GM18907 (cell line): ENCODE measurements around the gene GBX2.
"Not testable (repeated sequence)": the region's sequence is repeated elsewhere in the genome, so short reads cannot be mapped to it uniquely, and the experiment has no call there.

Experiments
- ATAC-seq: cut with Tn5 transposase; IDR thresholded peaks from one replicate; pipeline ENCODE4 v1.9.1; 2021; ENCODE audit warnings: mild to moderate bottlenecking, moderate library complexity; ENCODE audit not compliant: unreplicated experiment

The GBX2 gene

GRCh38 chr2:236157815-236158498 is 10.2 kb downstream of the GBX2 start:
- ATAC-seq, result no peak

GRCh38 chr2:236157366-236157765 is 10.8 kb downstream of the GBX2 start:
- no peak for ATAC-seq

DNA sequence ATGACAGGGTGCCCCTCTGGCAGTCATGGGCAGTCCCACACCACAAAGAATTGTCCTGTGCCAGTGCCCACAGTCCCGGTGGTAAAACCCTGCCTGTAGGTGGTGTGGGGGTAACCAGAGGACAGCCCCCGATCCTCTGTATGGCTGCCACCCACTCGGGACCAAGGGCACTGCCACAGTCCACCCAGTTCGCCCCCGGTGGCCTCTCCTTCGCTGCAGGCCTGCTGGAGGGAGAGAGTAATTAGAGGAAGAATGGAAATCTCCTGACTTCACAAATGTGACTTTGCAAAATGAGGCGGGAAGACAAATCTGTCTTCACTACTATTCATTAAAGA is 11.4 kb downstream of the GBX2 start:
- ATAC-seq, result no peak

DNA sequence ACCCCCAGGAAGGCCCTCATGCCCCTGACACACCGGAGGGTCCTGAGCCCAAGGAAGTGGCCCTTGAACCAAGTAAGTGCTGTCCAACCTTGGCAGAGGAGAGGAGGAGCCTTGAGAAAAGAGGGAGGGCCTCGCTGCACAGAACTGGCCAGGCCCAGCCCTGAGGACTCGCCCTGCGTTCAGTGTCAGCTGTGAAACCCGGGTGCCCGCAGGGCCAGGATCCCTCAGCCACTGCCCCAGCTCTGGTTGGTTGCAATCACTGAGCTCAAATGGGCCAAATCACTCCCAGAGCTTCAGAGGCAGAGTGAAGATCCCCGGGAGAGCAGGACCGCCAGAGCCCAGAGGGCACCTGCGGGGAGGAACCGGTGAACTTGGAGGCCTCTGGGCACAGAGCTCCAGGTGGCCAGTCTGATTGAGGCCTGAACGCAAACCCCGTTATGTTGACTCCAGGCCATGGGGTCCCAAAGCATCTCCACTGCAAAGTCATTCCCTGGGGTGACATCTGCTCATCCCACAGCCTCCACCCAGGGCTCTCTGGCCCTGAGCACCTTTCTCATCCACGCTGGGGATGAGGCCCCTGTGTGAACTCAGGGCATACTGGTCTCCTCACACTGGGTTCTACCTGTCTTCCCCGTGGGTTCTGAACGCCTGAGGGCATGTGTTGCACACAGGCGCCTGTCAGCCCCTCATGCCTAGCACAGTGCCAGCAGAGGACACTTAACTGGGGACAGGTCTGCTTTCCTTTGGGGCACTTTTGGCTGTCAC is 11.9 kb downstream of the GBX2 start:
- ATAC-seq, result no peak

DNA sequence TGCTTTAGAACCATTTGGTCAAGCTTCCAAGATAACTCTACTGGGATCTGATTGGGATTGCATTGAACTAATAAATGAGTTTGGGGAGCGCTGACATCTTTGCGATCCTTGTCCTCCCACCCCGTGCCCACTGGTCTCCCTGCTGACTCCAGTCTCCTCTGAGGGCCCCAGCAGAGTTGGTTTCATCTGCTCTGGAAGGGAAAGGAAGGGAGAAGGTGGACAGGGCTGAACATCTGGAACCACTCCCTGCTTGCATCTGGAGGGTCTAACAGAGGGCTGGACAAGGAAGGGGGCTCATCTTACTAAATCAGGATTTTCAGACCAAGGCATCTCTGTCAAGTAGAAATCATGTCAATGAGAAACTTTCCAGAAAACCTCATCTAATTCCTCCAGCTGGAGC is 12.8 kb downstream of the GBX2 start:
- ATAC-seq, result no peak

DNA sequence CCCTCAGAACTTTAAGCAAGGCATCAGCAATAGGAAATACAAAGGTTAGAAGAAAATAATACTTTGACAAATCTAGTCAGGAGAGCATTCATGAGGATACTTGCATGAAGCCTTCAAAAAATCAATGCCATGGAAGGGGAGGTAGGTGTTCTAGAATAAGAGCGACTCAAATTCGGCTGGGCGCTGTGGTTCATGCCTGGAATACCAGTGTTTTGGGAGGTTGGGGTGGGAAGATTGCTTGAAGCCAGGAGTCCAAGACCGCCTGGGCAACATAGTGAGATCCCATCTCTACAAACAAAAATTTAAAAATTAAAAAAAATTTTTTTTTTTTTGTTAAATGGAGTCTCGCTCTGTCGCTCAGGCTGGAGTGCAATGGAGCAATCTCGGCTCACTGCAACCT is 21.8 kb downstream of the GBX2 start:
- ATAC-seq, result no peak

DNA sequence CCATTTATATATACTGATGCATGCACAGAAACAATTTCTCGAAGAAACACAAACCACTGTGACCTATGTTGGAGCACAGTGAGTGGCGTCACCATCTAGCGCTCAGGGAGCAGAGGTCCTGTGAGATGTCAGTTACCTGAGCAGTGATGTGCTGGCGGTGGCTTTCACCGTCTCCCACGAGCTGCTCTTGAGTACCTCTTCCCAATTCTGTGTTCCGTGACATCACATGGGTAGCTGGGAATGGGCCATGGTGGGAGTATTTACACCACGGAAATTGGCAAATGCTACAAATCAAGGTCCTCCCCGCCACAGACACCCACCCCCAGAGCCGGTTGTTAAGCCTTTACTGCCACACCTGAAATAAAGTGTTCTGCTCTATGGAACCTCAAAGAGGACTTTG is 24.4 kb downstream of the GBX2 start:
- no peak for ATAC-seq

DNA sequence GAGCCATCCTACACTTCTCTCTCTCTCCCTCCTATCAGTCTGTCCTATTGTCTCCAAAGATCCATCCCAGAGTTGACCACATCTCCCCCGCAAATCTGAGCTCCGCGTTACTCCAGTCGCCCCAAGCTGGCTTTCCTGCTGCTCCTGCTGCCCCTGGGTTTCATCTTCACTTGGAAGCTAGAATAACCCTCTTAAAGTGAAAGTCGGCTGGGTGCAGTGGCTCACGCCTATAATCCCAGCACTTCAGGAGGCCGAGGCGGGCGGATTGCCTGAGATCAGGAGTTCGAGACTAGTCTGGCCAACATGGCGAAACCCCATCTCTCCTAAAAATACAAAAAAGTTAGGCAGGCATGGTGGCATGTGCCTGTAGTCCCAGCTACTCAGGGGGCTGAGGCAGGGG is 26.6 kb downstream of the GBX2 start:
- ATAC-seq, result not testable (repeated sequence)

GRCh38 chr2:236137066-236137465 is 31.1 kb downstream of the GBX2 start:
- ATAC-seq, result no peak

- no peak for ATAC-seq
These were observed 31.6 kb downstream of the GBX2 start for GRCh38 chr2:236136538-236136937.

DNA sequence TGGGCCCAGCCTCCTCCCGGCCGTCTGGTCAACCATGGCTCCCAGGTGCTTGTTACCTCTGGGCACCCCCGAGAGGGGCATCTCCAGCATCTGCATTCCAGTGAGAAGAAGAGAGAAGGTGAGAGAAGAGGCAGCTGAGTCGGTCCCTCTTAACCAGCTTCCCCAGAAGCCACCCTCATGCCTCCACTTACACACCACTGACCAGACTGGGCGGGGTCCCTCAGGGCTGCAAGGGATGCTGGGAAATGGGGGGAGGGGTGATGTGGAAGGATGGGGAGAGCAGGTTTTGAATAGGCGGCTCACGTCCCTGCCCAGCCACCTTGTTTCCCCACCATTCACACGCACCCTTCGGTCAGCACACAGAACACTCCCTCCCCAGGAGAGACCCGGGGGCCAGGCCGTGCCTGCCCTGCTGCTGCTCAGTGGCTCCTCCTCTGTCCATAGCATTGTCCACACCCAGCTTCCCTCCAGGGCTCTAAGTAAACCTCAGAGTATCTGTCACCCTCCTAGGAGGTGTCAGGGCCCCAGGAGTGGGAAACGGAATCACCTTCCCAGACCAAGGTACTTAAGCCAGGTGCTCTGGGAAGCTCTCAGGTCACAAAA is 34.7 kb downstream of the GBX2 start:
- no peak for ATAC-seq

- ATAC-seq, result no peak
These were observed 37.0 kb downstream of the GBX2 start for GRCh38 chr2:236131073-236131692.

- no peak for ATAC-seq
These were observed 37.7 kb downstream of the GBX2 start for GRCh38 chr2:236130349-236130998.

DNA sequence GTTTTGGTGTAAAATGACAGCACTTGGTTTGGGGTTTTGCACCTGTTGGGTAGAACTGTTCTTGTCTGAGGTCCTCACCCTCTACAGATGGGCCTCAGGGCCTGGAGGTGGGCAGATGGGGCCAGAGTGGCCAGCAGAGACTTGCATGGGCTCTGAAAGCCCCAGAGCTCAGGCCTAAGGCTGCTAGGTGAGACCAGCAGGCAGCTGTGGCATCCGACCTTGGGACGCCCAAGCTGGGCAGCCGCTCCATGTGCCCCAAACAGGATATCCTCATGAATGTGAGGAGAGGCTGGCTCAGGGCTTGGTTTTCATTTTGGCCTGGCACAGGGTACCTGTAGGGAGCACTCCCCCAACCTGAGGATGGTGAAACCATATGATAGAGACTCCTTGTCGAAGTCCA is 38.3 kb downstream of the GBX2 start:
- no peak for ATAC-seq

DNA sequence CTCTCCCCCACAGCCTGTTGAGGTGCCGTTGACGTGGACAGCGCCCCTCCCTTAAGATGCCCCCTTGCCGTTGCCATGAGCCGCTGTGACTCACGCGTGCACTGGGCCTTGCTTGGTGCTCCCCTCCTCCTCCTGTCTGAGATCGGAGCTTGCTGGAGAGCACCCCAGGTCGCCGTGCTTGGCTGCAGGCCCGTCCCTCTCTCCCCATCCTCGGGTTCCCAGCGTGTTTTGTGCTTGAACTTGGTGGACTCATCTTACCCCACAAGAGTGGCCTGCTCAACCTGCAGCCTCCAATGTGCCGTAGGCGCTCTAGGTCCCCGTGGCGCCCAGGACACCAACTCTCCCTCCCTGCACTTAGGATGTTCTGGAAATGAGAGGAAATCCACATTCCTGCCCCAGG is 39.9 kb downstream of the GBX2 start:
- ATAC-seq, result no peak

DNA sequence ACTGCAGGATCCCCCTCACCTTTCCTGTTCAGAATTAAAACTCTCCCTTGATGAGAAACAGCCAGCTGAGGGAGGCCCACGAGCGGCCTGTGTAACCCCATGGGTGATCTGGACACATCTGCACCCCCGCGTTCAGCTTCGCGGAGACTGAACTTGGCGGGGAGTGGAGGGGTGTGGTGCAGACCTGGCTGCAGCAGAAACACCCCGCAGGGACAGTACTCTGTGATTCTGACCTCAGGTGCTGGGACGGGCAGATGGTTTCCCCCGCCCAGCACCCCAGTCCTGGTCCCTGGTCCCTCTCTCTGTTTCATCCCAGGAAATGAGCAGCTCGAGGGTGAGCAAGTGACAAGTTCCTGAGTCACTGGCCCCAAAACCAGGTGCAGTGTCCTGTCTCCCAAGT is 41.2 kb downstream of the GBX2 start:
- no peak for ATAC-seq

DNA sequence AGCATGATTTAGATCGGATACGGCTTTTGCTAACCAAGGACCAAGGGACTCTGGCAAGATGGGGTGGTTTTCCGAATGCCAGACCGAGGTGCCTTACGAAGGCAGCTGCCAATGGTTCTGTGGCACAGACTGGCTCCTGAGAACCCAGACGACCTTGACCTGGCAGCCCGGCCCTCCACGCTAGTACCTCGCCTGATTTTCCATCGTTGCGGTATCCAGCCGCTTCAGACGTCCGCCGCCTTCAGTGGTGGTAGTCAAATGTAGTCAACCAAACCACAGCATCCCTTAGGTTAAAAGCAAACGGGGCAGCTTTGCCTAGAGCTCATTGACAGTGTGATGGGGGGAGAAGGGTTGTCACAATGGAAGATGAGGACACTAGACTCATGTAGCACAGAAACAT is 42.6 kb downstream of the GBX2 start:
- no peak for ATAC-seq

- no peak for ATAC-seq
These were observed 43.8 kb downstream of the GBX2 start for GRCh38 chr2:236124182-236124893.

DNA sequence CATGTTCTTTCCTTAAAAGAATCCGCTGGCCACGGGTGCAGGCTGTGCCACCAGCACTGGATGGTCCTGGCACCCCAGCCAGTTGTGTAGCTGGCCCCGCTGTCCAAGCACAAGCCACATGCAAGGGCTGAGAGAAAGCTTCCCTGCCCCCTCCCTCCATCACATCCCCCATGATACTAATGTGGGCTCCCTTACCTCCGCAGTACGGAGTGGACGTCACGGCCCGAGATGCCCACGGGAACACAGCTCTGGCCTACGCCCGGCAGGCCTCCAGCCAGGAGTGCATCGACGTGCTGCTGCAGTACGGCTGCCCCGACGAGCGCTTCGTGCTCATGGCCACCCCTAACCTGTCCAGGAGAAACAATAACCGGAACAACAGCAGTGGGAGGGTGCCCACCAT is 44.5 kb downstream of the GBX2 start:
- no peak for ATAC-seq

DNA sequence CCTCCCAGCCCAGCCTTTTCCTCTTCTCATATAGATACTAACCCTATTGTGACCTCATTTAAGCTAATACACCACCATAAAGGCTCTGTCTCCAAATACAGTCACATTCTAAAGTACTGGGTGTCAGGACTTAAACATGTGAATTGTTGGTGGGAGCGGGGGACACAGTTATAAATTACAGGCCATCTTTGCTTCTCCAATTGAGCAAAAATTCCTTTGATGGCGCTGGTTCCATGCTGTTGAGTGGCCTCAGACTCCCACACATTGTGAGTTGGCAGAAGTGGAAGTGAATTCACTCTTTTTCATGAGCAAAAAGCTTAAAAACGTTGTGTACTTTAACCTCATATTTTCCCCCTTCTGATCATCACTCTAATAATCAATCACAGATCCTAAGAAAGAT is 46.0 kb downstream of the GBX2 start:
- no peak for ATAC-seq

GRCh38 chr2:236121546-236121945 is 46.6 kb downstream of the GBX2 start:
- no peak for ATAC-seq
